ENCODE results near the gene UHRF1.
"Not testable (repeated sequence)": the region's sequence is repeated elsewhere in the genome, so short reads cannot be mapped to it uniquely, and the experiment has no call there.

The UHRF1 gene

DNA sequence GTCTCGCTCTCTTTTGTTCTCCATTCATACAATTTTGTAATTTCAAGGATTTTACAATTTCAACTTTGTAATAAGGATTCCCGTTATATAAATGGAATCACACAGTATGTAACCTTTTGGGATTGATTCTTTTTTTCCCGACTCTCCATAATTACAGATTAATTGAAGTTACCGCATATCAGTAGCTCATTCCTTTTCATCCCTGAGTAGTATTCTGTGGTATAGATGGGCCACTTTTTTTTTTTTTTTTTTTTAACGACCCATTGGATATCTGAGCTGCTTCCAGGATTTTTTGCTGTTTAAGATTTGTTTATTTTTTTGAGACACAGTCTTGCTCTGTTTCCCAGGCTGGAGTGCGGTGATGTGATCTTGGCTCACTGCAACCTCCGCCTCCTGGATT, 27.8 kb downstream of the UHRF1 start:
- DNase-seq, result no peak

DNA sequence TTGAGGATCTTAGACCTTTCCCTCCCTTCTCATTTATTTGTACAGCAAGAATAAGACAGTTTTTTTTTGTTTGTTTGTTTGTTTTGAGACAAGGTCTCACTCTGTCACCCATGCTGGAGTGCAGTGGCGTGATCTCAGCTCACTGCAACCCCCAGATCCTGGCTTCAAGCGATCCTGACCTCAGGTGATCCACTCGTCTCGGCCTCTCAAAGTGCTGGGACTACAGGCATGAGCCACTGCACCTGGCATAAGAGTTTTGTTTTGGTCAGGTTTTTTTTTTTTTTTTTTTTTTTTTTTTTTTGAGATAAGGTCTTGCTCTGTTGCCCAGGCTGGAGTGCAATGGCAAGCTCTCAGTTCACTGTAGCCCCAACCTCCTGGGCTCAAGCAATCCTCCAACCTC, 29.2 kb downstream of the UHRF1 start:
- not testable (repeated sequence) for DNase-seq

DNA sequence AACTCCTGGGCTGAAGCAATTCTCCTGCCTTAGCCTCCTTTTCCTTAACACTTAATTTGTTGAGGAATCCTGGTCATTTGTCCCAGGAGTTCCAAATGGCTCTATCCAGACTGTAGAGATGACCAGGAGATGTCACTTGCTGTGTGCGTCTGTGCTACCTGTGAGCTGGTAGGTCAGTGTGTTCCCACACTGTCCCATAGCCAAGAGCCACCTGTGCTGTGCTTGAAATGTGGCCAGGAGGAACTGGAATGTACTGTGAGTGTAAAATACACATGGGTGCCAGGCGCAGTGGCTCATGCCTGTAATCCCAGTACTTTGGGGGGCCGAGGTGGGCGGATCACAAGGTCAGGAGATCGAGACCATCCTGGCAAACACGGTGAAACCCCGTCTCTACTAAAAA, 30.2 kb downstream of the UHRF1 start:
- DNase-seq, result no peak

DNA sequence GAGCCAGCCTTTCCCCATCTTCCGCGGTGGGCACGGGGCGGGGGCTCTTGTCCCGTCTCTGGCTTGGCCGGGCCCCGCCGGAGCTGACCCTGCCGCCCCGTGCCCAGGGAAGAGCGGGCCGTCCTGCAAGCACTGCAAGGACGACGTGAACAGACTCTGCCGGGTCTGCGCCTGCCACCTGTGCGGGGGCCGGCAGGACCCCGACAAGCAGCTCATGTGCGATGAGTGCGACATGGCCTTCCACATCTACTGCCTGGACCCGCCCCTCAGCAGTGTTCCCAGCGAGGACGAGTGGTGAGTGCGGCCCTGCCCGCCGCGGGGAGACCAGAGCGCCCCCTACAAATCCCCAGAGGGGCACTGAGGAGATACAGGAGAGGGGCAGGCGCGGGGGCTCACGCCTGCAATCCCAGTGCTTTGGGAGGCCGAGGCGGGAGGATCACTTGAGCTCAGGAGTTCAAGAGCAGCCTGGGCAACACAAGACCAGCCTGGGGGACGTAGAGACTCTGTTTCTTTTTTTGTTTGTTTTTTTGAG, 32.4 kb downstream of the UHRF1 start:
- not testable (repeated sequence) for DNase-seq

DNA sequence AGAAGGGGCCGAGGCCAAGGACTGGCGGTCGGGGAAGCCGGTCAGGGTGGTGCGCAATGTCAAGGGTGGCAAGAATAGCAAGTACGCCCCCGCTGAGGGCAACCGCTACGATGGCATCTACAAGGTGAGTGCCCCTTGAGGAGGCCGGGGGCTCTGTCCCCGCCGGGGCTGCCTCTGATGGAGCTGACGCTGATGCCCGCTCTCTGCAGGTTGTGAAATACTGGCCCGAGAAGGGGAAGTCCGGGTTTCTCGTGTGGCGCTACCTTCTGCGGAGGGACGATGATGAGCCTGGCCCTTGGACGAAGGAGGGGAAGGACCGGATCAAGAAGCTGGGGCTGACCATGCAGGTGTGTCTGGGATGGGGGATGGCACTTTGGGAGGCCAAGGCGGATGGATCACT, 41.3 kb downstream of the UHRF1 start:
- not testable (repeated sequence) for DNase-seq

DNA sequence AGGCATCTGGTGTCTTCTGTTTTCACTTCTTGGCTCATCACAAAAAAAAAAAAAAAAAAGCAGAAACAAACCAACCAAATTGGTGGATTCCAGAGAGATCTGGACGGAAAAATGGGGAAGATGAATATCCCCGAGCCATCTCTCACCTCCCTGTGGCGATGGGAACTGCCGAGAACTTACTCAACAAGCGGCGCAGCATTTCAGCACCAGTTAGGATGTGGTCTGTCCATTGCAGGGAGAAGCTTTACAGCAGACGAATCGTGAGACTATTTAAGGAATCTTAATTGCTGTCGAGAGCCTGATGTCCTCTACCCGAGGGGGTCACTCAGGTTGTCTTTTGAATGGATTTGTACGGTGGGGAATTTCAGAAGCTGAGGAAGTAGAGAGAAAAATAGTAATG, 42.4 kb downstream of the UHRF1 start:
- DNase-seq, result no peak

DNA sequence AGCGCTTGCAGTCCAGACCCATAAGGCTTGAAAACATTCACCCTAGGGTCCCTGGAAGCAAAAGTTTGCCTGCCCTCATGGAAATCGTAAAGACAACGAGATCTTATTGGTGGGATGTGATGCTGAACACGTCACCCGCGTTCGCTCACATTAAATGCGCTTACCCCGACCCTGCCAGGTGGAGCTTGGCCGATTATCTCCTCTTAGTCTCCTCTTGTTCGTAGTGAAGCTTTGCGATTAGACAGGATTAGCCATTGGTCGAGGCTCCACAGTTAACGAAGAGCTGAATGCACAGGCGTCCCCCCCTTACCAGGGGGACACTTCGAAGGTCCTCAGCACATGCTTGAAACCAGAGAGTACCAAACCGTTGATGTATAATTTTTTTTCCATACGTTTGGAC, 43.6 kb downstream of the UHRF1 start:
- no peak for DNase-seq

DNA sequence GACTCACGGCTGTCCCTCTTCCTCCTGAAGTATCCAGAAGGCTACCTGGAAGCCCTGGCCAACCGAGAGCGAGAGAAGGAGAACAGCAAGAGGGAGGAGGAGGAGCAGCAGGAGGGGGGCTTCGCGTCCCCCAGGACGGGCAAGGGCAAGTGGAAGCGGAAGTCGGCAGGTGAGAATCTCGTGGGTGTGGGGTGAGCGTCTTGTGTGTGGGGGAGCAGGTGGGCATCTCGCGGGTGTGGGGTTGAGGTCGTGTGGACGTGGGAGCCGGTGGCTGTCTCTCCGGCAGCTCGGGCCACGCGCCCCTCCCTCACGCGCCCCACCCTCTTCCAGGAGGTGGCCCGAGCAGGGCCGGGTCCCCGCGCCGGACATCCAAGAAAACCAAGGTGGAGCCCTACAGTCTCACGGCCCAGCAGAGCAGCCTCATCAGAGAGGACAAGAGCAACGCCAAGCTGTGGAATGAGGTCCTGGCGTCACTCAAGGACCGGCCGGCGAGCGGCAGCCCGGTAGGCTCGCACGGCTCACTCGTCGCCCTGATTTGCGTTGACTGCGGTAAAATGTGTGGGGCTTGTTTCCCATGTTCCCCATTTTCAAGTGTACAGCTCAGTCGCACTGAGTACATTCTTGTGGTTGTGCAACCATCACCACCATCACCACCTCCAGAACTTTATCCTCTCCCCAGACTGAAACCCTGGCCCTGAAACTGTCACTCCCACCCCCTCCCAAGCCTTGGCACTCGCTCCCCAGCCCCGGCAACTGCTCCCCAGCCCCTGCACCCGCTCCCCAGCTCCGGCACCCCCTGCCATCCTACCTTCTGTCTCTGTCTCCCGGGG, 45.2 kb downstream of the UHRF1 start:
- DNase-seq, result not testable (repeated sequence)

DNA sequence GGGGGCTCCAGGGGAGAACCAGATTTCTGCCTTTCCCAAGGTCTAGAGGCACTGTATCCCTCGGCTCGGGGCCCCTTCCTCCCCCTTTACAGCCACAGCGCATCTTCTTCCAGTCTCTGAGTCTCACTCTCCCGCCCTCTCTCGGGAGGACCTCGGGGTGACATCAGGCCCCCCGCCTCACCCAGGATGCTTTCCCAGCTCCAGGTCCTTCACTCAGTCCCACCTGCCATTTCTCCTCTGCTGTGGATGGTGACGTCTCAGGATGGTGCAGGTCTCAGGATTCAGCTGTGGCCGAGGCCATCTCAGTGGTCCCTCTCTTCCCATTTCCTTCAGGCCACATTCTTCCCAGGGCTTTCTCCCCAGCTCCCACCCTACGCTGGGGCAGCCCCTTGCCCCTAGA, 46.0 kb downstream of the UHRF1 start:
- DNase-seq, result no peak

DNA sequence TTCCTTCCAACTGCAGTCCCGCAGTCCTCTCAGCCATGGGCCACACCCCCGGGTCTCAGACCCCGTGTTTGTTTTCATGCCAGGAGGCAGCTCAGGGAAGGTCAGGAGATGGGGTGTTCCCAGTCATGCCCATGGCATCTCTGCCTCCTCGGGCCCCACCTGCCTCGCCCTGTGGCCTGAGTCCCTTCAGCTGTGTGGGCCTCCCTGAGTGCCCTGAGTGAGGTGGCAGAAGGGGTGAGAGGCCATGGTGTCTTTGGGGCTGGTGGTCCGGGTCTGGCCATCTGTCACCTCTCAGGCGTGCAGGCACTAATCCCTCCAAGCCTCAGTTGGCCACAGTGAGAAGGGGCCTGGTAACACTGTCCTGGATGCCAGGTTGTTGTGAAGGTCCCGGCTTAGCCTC, 48.7 kb downstream of the UHRF1 start:
- DNase-seq, result no peak

DNA sequence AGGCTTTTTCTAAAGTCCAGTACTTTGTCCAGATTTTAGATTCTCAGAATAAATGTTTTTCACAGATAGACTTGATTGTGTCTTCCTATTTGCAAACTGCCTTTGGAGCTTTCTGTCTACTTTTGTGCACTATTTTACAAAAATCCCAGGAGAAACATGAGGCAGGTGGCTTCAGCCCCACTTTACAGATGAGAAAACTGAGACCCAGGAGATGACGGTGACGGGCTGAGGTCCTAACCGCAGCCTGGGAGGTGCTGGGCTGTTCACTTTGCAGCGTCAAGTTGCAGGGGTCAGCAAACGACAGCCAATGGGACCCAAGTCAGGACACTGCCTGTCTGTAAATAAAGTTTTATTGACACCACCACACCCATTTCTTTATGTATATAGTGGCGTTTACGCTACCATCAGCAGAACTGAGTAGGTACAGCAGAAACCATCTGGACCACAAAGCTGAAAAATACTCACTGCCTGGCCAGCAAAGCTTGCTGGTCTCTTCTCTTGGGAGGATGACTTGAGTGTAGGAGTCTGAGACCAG, 52.9 kb downstream of the UHRF1 start:
- no peak for DNase-seq

DNA sequence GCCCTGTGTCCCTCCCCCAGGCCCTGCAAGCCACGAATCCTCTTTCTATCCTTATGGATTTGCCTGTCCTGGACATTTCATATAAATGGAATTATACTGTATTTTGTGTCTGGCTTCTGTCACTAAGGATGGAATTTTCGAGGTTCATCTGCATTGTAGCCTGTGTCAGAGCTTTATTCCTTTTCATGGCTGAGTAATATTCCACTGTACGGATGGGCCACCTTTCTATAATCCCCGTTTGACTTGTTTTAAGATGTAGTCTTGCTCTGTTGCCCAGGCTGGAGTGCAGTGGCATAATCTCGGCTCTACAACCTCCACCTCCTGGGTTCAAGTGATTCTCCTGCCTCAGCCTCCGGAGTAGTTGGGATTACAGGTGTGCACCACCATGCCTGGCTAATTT, 55.8 kb downstream of the UHRF1 start:
- no peak for DNase-seq

DNA sequence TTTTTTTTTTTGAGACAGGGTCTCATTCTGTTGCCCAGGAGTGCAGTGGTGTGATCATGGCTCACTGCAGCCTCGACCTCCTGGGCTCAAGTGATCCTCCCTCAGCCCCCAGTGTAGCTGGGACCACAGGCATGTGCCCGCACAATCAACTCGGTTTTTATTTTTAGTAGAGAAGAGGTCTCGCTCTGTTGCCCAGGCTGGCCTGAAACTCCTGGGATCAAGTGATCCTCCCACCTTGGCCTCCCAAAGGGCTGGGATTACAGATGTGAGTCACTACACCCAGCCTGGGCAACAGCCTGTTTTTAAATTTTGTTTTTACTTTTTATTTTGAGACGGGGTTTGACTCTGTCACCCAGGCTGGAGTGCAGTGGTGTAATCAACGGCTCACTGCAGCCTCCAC, 57.3 kb downstream of the UHRF1 start:
- DNase-seq, result no peak

DNA sequence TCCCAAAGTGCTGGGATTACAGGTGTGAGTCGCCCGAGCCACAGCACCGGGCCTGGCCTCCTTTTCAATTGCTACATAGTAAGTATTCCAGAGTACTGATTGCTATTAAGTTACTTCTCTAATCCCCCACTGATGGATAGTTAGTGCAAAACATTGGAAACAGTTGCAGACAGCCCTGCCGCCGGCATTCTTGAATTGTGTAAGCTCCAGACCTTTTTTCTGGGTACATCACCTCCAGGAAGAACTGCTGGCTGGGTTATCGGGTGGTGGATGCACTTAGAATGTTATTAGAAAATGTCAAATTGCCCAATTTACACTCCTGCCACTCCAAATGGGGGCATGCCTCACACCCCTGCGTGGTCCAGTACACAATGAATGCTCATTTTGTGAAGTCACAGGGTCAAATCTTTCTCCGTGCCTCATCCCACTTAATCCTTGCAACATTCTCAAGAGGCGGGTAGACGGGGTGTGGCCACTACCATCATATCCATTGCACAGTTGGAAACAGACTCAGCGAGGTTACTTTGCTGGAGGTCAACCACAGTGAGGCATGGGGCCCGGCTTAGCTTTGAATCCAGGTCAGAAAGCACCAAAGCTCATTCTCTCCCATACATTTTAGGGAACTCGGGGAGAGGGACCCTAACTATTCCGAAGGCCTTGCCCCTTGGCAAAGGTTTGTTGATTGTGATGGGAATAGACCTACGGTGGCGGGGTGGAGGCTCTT, 58.6 kb downstream of the UHRF1 start:
- DNase-seq, result no peak

DNA sequence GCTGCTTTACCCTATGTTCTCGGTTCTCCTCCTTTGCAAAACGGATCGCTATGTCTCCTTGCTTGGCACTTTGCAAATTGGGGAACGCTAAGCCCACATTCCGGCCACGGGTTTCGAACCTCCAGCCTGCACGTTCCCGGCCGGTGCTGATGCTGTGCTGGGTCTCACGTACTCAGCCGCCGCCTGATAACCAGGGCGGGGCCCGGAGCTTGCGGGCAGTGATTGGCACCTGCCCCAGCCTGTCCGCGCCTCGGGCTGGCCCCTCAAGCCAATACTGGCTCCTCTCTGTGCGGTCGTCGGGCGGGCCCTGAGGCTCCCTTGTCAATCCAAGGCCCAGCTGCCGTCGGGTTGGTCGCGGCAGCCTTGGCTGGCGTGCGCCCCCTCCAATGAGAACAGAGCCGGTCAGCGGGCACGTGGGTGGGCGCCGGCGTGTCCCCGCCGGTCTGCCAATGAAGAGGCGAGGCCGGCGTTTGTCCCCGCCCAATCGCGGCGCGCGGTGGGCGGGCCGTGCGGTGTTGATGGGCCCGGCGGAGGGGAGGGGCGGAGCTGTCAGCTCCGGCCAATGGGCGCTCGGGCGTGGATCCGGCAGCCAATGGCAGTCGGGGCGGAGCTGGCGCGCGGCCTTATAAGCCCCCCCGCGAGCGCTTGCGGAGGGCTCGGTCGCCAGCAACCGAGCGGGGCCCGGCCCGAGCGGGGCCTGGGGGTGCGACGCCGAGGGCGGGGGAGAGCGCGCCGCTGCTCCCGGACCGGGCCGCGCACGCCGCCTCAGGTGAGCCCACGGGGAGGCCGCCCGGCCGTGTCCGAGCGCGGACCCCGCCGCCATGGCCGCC, 59.4 kb downstream of the UHRF1 start, which contains the start of gene KDM4B:
KDM4B (plus strand) TSS at position 652 of the 830 bp plus-strand sequence. CDS start 63,778 bp downstream, outside the sequence.
- DNase-seq, result peak; percentile 97

DNA sequence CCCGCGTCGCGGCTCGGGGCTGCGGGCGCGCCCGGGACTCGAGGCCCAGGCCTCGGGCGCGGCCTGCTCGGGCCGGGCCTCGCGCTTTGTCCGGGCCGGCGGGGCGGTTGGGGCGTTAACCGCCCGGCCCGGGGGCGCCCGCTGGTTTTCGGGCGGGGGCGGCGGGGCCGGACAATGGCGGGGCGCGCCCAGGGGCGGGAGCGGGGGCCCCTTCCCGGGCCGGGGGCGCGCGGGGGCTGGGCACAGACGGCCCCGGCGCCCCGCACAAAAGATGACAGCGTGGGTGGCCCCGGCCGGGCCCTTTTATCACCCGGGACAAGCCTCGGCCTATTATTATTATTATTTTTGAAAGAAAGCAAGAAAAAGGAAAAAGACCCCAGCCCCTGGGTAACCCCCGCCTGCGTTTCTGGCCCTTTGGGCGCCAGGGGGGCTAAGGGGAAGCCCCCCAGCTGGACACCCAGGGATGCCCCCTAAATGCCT, 60.0 kb downstream of the UHRF1 start:
- no peak for DNase-seq

DNA sequence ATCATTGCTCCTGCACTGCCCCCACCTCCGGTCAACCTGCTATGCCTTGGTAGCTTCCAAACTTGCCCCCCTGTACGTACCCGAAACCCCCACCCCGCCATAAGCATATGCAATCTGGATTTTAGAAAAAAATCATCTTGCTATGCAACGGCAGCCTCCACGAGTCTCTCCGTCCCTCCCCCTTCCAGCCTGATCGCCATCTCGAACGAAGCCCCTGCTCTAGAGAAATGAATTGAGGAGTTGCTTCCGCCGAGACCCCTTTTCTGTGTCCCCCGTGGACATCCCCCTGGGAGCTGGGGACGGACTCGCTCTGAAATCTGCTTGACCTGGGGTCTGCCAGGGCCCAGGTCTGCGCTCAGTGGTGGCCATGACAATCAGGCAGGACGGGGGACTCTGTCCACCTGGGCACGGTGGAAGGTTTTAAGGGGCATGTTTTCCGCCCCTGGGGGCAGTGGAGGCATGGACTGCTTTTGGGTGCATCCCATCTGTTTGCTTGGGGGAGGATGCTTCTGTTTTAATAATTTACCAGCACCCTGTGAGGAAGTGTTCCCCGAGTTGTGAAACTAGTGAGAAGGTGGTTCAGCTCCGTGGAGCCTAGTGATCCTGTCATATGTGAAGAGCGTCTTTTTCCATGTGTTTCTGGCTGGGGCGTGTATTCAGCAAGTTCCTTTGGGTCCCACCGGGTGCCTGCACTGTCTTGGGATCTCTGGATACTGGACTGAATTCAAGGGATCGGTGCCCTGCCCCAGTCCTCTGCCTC, 60.7 kb downstream of the UHRF1 start:
- DNase-seq, result peak; percentile 23 to 41

DNA sequence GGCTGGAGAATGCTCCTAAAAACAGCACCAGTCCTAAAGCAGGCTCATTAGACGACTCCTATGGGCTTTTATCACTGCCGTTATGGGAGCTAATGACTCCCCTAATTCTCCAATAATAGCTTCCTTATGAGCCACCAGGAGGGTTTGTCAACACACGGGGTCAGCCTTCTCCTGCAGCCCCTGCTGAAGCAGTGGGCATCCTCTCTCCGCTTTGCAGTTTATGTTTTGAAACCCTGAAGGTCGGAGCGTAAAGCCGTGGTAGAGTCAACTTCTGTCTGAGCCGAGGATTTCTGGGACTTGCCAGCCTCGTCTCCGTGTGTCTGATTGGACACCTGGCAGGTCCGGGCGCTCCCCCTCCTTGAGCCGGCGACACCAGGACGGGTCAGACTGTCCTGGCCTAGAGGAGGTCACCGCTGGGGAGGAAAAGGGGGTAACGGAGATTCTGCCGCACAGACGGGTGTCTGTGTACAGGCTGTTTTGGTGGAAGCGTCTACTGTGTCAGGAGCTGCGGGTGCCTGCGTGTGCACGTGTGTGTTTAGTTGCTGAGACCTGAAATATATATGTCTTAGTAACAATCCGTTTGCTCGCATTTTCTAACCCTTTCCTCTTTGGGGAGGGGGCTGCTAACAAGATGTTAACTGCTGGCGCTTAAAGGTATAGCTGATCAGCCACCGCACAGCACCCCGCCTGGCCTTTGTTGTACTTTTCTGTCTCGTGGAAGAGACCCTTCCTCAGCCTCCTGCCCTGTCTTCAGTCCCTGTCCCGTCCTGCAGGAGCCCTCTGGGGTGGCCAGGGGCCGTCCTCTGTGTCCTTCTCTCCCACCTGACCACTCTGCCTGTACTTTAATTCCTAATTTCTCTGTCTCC, 61.5 kb downstream of the UHRF1 start:
- DNase-seq, result peak; percentile 31 to 41

DNA sequence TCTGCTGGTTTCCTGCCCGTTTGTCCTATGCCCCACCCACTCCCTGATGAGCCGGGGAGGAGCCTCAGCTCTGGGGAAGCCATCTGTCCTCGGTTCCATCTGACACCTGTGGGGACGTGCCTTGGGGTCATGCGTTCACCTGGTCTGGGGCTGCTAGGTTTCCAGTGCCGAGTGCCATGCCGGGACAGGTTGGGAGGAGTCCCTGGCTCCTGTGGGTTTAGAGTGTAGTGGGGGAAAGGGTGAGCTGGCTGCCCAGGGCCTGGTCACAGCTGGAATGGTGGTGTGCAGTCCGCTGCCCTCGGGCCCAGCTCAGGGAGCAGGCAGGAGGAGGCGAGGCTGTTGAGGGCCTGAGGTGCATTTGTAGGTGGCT, 62.1 kb downstream of the UHRF1 start:
- no peak for DNase-seq

DNA sequence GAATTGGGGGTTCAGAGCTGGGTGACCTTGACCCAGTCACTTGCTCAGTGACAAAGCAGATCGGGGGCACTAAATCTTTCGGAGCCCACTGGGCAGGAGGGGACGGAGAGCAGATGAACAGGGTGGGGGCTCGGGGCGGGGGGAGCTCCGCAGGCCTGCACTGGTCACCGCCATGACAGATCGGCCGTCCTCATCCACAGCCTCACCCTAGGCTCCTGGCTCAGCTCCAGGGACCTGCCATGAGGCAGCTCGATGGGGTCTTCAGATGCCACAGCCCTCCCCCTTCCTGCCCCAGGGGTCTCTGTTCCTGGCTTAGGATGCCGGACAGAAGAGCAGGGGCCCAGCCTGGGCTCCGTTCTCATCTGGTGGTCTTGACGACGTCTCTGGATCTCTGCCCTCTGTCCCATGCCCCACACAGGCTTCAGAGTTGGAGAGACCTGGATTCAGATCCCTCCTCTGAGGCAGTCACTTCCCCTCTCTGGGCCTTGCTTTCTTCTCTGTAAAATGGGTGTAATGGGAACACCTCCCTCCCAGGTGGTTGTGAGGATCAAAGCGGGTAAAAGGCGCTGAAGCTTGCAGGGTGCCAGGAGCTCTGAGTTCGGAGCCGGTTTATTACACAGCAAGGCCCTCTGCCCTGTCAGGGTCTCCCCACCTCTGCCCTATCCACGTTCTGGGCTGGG, 62.7 kb downstream of the UHRF1 start:
- no peak for DNase-seq
